ENCODE measurements around the gene DFFA.
"Not testable (repeated sequence)": the region's sequence is repeated elsewhere in the genome, so short reads cannot be mapped to it uniquely, and the experiment has no call there.

Gene DFFA

GRCh38 chr1:10472220-10473144 lies at the start of gene DFFA:
Gene DFFA, minus strand, starts transcription at chr1:10472529. Its CDS starts 71 bp downstream, at chr1:10472458.
- peak; percentile 91 for DNase-seq (ENCODE audit: low spot score)

- DNase-seq (ENCODE audit: low spot score): no peak
These were observed 49.3 kb upstream of the DFFA start for GRCh38 chr1:10521537-10522157.

GRCh38 chr1:10520952-10521351 lies 48.6 kb upstream of the DFFA start:
- no peak for DNase-seq (ENCODE audit: low spot score)

- no peak for DNase-seq (ENCODE audit: low spot score)
These were observed 48.2 kb upstream of the DFFA start for GRCh38 chr1:10520497-10520896.

- no peak for DNase-seq (ENCODE audit: low spot score)
These were observed 46.7 kb upstream of the DFFA start for GRCh38 chr1:10519016-10519417.

GRCh38 chr1:10517677-10517982 lies 45.3 kb upstream of the DFFA start:
- DNase-seq (ENCODE audit: low spot score): no peak

GRCh38 chr1:10516925-10517676 lies 44.8 kb upstream of the DFFA start:
- DNase-seq (ENCODE audit: low spot score): no peak

GRCh38 chr1:10515976-10516750 lies 43.8 kb upstream of the DFFA start:
- no peak for DNase-seq (ENCODE audit: low spot score)

- no peak for DNase-seq (ENCODE audit: low spot score)
These were observed 43.1 kb upstream of the DFFA start for GRCh38 chr1:10515301-10515975.

- peak; percentile 44 for DNase-seq (ENCODE audit: low spot score)
These were observed 42.3 kb upstream of the DFFA start for GRCh38 chr1:10514490-10515235.

GRCh38 chr1:10513199-10513598 lies 40.9 kb upstream of the DFFA start:
- no peak for DNase-seq (ENCODE audit: low spot score)

GRCh38 chr1:10511494-10511885 lies 39.2 kb upstream of the DFFA start:
- no peak for DNase-seq (ENCODE audit: low spot score)

- DNase-seq (ENCODE audit: low spot score): peak; percentile 83
These were observed 38.5 kb upstream of the DFFA start for GRCh38 chr1:10510520-10511493.

GRCh38 chr1:10509809-10510509 lies 37.6 kb upstream of the DFFA start:
- DNase-seq (ENCODE audit: low spot score): no peak

- no peak for DNase-seq (ENCODE audit: low spot score)
These were observed 36.2 kb upstream of the DFFA start for GRCh38 chr1:10508511-10508951.

- peak; percentile 68 for DNase-seq (ENCODE audit: low spot score)
These were observed 35.0 kb upstream of the DFFA start for GRCh38 chr1:10507111-10507879.

GRCh38 chr1:10506677-10507047 lies 34.3 kb upstream of the DFFA start:
- no peak for DNase-seq (ENCODE audit: low spot score)

GRCh38 chr1:10506046-10506676 lies 33.8 kb upstream of the DFFA start:
- DNase-seq (ENCODE audit: low spot score): not testable (repeated sequence)

All from CD4-positive, alpha-beta T cell treated with Interleukin-15 for 4 hours (primary cell).